ENCODE results near the gene INPPL1.

Gene INPPL1

DNA sequence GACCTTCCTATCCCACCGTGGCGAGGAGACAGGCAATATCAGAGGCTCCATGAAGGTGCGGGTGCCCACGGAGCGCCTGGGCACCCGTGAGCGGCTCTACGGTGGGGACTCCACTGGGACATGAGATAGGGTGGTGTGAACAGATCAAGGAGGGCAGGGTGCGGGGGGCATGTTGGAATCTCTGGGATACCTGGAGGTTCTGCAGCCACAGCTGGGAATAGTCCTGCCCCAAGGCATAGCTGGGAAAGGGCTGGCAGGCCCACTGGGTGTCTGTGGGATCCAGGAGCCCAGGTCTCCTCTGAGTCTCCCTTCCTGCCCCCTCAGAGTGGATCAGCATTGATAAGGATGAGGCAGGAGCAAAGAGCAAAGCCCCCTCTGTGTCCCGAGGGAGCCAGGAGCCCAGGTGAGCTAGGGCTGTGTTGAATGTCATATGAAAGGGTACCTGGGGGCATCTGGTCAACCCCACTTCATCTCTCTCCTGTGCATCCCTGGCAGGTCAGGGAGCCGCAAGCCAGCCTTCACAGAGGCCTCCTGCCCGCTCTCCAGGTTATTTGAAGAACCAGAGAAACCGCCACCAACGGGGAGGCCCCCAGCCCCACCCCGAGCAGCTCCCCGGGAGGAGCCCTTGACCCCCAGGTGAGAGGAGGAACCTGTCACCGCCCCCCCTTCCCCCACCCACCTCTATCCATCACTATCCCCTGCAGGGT is 10.9 kb downstream of the INPPL1 start:
- TF ChIP-seq SIN3A (IDR thresholded peaks at IDR 0.05; ENCODE audit: borderline replicate concordance, insufficient read depth, low read length) (no peak), POLR2AphosphoS5 (IDR thresholded peaks at IDR 0.05; ENCODE audit: low read depth, low read length) (no peak), TAF1 (IDR thresholded peaks at IDR 0.05; ENCODE audit: borderline replicate concordance, insufficient read depth, low read length) (no peak), FOXP2 (optimal IDR thresholded peaks at IDR 0.05; ENCODE audit: borderline replicate concordance, extremely low read depth, extremely low read length, insufficient read depth) (no peak)
- TF ChIP-seq, protein P1, sequence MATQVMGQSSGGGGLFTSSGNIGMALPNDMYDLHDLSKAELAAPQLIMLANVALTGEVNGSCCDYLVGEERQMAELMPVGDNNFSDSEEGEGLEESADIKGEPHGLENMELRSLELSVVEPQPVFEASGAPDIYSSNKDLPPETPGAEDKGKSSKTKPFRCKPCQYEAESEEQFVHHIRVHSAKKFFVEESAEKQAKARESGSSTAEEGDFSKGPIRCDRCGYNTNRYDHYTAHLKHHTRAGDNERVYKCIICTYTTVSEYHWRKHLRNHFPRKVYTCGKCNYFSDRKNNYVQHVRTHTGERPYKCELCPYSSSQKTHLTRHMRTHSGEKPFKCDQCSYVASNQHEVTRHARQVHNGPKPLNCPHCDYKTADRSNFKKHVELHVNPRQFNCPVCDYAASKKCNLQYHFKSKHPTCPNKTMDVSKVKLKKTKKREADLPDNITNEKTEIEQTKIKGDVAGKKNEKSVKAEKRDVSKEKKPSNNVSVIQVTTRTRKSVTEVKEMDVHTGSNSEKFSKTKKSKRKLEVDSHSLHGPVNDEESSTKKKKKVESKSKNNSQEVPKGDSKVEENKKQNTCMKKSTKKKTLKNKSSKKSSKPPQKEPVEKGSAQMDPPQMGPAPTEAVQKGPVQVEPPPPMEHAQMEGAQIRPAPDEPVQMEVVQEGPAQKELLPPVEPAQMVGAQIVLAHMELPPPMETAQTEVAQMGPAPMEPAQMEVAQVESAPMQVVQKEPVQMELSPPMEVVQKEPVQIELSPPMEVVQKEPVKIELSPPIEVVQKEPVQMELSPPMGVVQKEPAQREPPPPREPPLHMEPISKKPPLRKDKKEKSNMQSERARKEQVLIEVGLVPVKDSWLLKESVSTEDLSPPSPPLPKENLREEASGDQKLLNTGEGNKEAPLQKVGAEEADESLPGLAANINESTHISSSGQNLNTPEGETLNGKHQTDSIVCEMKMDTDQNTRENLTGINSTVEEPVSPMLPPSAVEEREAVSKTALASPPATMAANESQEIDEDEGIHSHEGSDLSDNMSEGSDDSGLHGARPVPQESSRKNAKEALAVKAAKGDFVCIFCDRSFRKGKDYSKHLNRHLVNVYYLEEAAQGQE (IDR thresholded peaks at IDR 0.05; ENCODE audit: insufficient read depth in 1 of 2, low read depth in 2 of 2, low read length in 2 of 2) = no peak

DNA sequence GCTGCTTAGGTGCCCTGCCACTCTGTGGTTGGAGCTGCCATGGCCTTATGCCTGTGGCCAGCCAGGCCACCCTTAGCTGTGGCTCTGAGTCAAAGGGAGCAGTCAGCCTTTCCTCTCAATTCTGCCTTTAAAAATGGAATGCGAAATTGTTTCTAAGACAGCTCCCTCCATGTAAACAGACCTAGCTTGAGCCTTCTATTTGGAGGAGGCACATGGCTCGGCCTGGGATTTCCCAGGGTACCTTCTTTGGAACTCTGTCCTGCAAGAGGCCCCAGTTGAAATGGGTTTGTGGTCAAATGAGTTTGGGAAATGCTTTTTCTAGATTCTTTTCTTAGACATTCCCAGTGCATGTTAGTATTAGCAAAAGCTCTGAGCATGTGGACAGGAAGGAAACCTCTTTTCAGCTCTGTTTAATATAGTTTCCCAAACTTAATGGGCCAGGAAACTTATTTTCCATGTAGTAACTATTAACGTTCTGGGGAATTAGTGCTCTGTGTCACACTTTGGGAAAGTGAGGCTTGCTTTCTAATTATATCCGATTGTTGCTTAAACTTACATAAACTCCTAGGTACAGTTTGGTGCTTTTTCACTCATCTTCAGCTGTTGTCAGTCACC is 11.6 kb downstream of the INPPL1 start:
- TF ChIP-seq FOXP2 (optimal IDR thresholded peaks at IDR 0.05; ENCODE audit: borderline replicate concordance, extremely low read depth, extremely low read length, insufficient read depth) = no peak
- no peak for TF ChIP-seq SIN3A (IDR thresholded peaks at IDR 0.05; ENCODE audit: borderline replicate concordance, insufficient read depth, low read length)
- TF ChIP-seq TAF1 (IDR thresholded peaks at IDR 0.05; ENCODE audit: borderline replicate concordance, insufficient read depth, low read length) = no peak
- TF ChIP-seq, protein P1 (IDR thresholded peaks at IDR 0.05; ENCODE audit: insufficient read depth in 1 of 2, low read depth in 2 of 2, low read length in 2 of 2) = no peak
- no peak for TF ChIP-seq POLR2AphosphoS5 (IDR thresholded peaks at IDR 0.05; ENCODE audit: low read depth, low read length)

DNA sequence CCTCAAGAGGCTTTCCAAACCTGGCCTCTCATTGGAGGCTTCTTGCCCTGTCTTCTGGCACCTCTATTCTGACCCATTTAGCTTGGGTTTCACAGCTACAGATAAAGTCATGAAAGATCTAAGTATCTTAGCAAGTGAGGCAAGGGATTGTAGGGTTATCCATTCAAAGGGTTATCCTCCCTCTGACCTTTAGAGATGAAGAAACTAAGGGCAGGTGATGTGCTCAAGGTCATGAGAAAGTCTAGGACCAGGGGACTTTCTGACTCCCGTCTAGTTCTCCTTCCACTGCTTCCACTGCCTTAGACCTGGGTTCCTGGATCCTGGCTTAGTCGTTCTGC is 12.2 kb downstream of the INPPL1 start:
- no peak for TF ChIP-seq POLR2AphosphoS5 (IDR thresholded peaks at IDR 0.05; ENCODE audit: low read depth, low read length)
- no peak for TF ChIP-seq SIN3A (IDR thresholded peaks at IDR 0.05; ENCODE audit: borderline replicate concordance, insufficient read depth, low read length)
- TF ChIP-seq, protein P1 (IDR thresholded peaks at IDR 0.05; ENCODE audit: insufficient read depth in 1 of 2, low read depth in 2 of 2, low read length in 2 of 2) = no peak
- no peak for TF ChIP-seq FOXP2 (optimal IDR thresholded peaks at IDR 0.05; ENCODE audit: borderline replicate concordance, extremely low read depth, extremely low read length, insufficient read depth)
- no peak for TF ChIP-seq TAF1 (IDR thresholded peaks at IDR 0.05; ENCODE audit: borderline replicate concordance, insufficient read depth, low read length)

DNA sequence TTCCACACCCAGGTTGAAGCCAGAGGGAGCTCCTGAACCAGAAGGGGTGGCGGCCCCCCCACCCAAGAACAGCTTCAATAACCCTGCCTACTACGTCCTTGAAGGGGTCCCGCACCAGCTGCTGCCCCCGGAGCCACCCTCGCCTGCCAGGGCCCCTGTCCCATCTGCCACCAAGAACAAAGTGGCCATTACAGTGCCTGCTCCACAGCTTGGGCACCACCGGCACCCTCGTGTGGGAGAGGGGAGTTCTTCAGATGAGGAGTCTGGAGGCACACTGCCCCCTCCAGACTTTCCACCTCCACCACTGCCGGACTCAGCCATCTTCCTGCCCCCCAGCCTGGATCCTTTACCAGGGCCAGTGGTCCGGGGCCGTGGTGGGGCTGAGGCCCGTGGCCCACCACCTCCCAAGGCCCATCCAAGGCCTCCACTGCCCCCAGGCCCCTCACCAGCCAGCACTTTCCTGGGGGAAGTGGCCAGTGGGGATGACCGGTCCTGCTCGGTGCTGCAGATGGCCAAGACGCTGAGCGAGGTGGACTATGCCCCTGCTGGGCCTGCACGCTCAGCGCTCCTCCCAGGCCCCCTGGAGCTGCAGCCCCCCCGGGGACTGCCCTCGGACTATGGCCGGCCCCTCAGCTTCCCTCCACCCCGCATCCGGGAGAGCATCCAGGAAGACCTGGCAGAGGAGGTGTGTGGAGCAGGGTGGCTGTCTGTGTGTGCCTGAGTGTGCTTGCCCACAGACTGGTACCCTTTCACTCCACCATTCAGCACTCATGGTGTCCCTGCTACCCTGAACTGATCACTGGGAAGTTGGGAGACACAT is 12.8 kb downstream of the INPPL1 start:
- TF ChIP-seq, protein P1 (IDR thresholded peaks at IDR 0.05; ENCODE audit: insufficient read depth in 1 of 2, low read depth in 2 of 2, low read length in 2 of 2) = no peak
- TF ChIP-seq POLR2AphosphoS5 (IDR thresholded peaks at IDR 0.05; ENCODE audit: low read depth, low read length) = no peak
- TF ChIP-seq SIN3A (IDR thresholded peaks at IDR 0.05; ENCODE audit: borderline replicate concordance, insufficient read depth, low read length) = no peak
- TF ChIP-seq FOXP2 (optimal IDR thresholded peaks at IDR 0.05; ENCODE audit: borderline replicate concordance, extremely low read depth, extremely low read length, insufficient read depth) = no peak
- TF ChIP-seq TAF1 (IDR thresholded peaks at IDR 0.05; ENCODE audit: borderline replicate concordance, insufficient read depth, low read length) = no peak
